ENCODE data around the gene HS1BP3. TPM values are rescaled to one million over a fixed set of nuclear protein-coding genes. Genes with fewer than 3 reads are reported as not detected.

Gene HS1BP3
- 12.4 TPM for total RNA-seq

DNA sequence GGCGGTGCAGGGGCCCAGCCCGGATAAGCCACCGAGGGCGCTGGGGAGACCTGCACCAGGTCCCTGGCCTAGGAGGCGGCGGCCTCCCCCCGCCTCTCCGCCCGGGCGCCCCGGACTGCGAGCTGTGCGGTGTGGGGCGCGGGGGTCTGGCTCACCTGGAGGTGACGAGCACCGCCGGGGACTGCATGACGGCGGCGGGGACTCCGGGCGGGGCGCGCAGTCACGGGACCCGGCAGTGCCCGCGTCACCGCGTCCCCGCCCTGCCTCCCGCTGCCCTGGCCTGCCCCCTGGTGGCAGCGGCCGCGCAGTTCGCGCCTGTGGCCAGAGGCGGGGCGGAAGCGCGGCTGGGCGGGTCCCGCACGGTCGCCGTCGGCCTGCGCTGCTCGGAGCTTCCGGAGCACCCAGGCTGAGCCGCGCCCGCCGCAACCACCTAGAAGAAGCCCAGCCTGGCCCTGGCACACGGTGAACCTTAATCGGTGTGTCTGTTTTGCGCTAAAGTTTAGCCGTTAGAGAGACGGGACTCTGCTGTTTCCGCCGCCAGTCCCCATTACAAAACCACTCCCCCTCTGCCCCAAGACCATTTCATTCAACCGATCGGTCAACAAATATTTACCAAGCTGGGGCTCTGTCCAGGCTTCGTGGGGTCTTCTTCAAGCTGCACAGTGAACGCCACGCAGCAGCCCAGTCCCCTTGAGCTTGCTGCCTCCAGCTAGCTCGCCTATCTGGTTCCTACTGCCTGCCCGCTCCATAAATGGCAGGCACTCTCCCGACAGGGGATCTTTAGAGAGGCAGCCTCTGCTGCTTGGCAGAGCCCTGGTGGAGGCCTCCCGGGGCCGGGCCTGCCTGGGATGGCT is at the start of gene HS1BP3:
HS1BP3 (minus strand) TSS at position 222 of the 854 bp plus-strand sequence; CDS start at position 187, 35 bp downstream.
- ATAC-seq: peak; percentile 97

GRCh38 chr2:20698916-20699613 is 48.2 kb upstream of the HS1BP3 start:
- no peak for ATAC-seq

GRCh38 chr2:20697322-20697934 is 46.5 kb upstream of the HS1BP3 start:
- ATAC-seq: no peak

DNA sequence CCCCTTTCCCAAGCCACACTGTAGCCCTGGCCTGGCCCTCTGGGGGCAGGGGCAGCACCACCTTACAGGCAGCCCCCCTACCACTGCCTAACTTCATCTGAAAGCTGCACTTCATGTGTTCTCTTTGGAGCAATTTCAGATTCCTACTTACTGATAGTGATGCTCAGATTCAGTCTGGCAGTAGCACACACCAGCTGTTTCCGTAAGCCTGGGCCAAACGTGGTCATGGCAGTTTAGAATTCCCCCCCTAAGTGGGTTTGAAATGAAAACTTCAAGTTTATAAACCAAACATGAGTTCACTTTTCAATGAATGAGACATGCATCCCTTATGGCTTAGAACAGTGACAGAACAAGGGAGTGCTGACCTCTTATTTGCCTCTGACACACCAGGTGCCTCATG is 45.5 kb upstream of the HS1BP3 start:
- no peak for ATAC-seq

- ATAC-seq: no peak
These were observed 42.4 kb upstream of the HS1BP3 start for GRCh38 chr2:20693317-20693716.

DNA sequence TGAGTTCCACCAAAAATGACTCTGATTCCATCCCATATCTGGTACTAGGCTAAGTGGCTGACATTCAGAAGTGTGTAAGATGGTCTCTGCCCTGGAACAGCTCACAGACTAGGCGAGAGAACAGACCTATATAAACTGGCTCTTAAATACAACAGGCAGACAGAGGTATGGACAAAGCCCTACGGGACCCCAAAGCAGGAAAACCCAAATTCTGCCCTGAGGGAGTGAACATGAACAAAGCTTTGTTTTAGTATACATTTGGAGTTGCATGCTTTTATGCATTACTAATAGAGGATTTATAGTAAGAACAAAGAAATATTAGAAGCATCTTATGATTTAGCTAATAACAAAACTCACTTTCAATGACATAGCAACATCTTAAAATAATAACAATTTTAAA is 41.2 kb upstream of the HS1BP3 start:
- ATAC-seq: no peak

DNA sequence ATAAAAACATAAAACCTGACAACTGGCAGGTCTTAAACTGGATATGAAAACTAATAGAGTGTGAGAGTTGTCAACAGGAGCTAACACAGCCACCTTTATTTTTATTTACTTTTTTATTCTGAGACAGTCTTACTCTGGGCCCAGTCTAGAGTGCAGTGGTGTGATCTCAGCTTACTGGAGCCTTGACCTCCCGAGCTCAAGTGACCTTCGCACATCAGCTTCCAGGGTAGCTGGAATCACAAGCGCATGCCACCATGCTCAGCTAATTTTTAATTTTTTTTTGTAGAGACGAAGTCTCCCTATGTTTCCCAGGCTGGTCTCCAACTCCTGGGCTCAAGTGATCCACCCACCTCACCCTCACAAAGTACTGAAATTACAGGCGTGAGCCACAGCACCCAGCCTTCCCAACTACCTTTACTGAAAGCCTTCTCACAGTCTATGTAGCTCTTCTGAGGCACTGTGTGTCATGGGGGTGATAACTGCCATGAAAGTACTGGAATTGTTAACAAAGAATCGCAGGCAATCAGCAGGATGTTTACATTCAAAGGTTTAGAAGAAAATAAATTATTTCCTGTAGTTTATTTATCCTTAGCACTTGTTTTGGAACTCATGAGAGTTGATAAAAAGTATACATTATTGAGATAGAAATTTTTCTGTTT is 40.3 kb upstream of the HS1BP3 start:
- ATAC-seq: no peak

GRCh38 chr2:20689428-20690264 is 38.7 kb upstream of the HS1BP3 start:
- no peak for ATAC-seq

DNA sequence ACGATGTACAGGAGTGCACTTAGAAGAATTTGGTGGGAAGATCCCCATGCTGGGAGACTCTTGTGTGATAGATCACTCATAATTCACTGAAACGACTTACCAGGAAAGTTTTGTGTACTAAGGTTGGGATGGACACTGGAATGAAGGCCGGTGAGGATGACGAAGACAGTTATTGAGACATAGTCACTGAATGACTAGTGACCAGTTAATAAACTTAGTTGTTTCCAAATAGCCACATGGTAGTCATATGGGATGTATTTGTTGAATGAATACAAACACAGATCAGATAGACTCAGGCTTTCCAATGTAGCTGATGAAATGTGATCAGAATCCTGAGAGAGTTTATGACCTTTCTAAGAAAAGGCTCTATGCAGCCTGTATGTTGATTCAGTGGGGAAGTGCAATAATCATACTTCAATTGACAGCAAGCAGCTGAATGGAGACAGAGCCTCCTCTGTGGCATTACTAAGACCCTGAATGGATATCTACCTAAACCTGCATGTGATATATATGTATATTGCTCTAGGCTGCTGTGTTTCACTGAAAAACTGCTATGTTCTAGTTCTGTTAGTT is 36.4 kb upstream of the HS1BP3 start:
- ATAC-seq: no peak

DNA sequence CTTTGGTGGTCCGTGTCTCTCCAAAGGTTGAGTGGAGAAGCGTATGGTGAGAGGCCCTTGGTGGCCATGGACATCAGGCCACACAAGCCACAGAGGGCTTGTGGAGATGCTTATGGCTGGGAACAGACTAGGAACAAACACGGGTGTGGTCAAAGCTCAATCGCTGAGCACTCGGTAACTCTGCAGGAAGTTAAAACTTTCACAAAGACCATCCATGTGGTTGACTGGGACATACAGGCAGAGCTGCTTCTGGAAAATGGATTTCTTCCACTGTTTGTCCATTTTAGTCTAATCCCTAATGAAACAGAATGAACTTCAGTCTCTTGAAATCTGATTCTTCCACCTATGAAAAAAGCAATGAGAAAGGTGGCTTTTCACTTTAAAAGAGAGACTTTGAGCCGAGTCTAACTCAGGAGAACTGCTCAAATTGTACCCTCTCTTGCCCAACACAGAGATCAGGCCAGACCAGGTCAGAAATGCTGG is 33.7 kb upstream of the HS1BP3 start:
- no peak for ATAC-seq

GRCh38 chr2:20682167-20682920 is 31.4 kb upstream of the HS1BP3 start:
- ATAC-seq: no peak

- ATAC-seq: no peak
These were observed 30.0 kb upstream of the HS1BP3 start for GRCh38 chr2:20680744-20681375.

DNA sequence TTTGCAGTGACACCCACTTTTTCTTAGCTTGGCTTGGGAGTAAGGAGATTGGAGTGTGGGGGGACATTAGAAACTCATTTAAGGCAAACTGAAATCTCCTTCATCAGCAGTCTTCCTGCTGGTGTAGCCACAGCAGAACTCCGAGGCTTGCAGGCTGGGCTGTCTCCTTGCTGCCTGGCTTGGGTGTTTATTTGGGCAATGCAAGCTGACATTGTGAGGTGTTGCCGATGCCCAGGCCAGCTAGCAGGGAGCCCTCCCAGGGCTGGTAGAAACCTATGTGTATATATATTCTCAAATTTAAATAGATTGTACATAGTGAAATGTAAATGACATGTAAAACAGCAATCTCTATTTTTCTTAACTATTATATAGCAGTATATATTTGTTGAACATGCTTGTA is 27.9 kb upstream of the HS1BP3 start:
- no peak for ATAC-seq

GRCh38 chr2:20678086-20678395 is 27.1 kb upstream of the HS1BP3 start:
- no peak for ATAC-seq

GRCh38 chr2:20677301-20678085 is 26.6 kb upstream of the HS1BP3 start:
- no peak for ATAC-seq

DNA sequence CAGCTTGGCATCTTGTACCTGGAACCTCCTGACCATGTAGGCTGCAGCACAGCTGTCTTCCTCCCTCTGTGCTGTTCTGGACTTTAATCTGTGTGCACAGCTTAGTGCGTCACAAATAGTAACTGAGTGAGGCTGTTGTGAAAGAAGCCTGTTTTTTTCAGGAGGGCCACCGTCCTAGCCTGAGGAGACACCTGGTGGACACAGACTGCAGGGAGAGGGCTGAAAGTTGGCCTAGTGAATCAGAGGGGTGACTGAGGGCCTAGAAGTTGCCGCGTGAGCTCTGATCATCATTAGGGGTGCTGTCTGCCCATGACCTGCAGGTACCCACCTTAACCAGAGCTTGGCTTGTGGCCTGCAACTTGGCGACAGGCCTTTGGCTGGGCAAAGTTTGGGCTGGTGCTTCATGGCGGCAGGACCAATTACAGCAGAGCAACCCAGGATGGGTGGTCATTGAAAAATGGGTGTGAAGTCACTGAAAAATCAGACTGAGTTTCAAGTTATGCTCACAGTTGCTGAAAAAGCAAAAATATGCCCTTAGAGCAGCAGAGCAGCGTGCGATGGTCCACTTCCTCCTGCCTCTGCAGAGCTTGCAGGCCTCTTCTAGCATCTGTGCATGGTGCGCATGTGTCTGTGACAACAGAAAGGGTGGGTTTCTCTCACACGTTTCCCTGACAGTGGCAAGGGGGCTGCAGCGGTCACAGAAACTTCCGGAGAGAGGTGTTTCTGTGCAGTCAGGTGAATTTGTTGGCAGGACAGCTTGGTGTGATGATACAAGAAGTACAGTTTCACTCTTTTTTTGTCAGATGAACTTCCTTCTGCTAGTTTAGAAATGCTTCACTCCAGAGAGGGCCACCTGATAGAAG is 25.7 kb upstream of the HS1BP3 start:
- ATAC-seq: peak; percentile 45

DNA sequence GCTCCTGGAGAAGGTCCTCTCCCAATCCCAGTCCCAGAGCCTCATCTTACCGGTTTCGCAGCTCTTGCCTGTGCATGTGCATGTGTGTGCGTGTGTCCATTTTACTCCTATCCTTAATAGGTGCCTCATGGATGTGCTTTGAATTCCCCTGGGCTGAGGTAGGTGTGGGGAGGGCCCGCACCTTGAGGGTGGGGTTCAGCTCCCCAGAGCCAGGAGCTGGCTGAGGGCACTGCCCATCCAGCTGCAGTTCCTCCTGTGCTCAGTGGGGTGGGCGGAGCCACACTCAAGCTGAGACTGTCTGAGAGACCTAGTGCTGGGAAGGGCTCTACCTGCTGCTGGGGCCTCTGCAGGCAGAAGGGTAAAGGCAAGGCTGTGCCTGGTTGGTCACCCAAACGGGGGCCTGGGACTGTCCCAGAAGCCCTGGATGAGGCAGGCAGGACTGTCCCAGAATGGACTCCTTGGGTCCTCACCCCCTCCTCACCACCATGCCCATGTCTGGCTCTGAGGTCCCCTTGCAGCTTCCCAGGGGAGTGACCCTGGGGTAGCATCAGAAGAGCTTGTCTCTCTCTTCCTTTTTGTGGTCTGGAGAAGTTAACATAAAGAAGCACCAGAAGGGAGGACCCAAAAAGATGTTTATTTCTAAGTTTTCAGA is 24.9 kb upstream of the HS1BP3 start:
- ATAC-seq: peak; percentile 83
